Omental fat pad (tissue), 4 donors: ENCODE results near the gene PDIA2. TPM values are rescaled to one million over a fixed set of nuclear protein-coding genes. Genes with fewer than 3 reads are reported as not detected.

Experiments used
- ATAC-seq: fragments of 150-250 bp; one replicate; pipeline ENCODE4 v1.9.1; 2016; ENCODE audit warnings: mild to moderate bottlenecking, moderate library complexity; ENCODE audit not compliant: low FRiP score
- DNase-seq: peaks from one replicate; pipeline ENCODE4 v3.0.0-alpha.2; 2019; ENCODE audit warnings: low spot score
- CTCF ChIP-seq, 3 donors: fragments of 450-650 bp; IDR thresholded peaks; one replicate each; pipeline ENCODE4 v1.5.1; 2016 to 2017; ENCODE audit warnings: antibody characterized with exemption in 3 of 3, mild to moderate bottlenecking in 3 of 3, moderate library complexity in 2 of 3
- total RNA-seq, 4 donors: library from RNA; depleted of rRNA; stranded (reverse); fragments of >200 nt; gene quantifications; one replicate each; pipeline ENCODE4 v1.1.0, GENCODE V29; 2016

Gene PDIA2
- total RNA-seq, 4 donors from 2014 or later = 1.5 to 5.3 (median 2.7) TPM; not detected in 1

DNA sequence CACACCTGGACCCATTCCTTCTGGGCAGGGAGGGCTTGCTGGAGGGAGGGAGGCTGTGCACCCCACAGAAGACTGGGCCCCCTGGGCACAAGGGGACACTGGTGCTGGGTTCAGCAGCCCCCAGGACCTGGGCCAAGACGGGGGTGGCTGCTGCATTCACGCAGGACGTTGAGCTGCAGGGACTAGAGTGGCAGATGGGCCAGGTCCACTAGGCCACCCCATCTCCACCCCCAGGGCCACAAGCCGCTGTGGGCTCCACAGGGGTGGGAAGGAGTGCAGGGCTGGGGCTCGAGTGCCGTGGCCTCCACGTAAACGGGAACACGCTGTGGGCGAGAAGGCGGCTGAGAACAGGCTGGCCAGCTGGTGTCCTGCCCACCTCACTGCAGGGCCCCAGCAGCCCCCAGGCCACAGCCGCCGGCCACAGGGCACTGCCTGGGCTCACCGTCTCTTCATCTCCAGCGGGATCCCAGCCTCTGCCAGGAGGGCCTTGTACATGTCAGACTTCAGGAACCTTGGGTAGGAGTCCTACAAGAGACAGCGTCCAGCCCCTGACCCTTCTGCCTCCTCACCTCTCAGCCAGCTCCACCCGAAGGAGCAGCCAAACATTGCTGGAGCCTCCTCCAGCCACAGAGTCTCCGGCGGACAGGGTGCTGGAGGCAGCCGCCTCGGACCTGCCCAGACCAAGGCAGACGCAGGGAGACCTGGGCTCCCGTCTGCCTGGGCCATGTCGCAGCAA, 13.7 kb upstream of the PDIA2 start:
- ATAC-seq = no peak

DNA sequence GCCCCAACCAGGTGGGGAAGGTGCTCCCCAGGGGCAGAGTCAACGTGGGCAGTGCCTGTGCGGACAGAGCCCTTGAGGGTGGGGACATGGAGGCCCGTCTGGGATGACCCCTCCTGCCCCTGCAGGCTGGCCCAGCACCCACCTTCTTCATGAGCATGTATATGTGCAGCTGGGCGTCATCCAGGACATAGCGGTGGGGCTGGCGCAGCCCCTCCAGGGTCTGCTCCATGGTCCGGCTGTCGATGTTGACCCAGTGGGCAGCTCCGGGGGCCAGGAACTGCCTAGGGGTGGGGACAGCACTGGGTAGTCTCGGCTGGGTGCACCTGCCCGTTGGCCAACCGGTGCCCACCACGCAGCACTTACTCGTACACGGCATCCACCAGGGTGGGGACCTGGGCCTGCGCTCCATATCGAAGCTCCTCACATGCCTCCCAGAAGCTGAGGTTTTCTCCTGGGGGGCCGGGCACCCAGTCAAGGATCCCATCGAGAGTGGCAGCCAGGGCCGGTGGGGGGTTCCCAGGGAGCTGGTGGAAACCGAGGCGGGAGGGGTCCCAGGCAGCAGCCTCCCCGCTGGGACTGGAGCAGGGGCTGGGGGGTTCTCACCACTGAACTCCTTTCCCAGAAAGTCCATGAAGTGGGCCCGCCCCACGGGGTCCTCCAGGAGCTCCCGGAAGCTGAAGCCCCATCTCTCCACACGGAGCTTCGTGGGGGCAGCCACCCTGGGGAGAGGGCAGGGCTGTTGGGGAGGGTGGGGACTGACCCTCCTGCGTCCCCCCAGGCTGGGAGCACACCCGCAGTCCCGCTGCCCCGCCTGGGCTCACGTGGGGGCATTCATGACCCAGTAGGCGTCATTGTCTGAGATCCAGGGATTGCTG, 12.3 kb upstream of the PDIA2 start:
- no peak for TF ChIP-seq CTCF (IDR thresholded peaks at IDR 0.05)
- DNase-seq (no peak), ATAC-seq (no peak)

More for the DNA sequence above, 13.7 kb upstream of the PDIA2 start:
- TF ChIP-seq CTCF (IDR thresholded peaks at IDR 0.05) = no peak
- no peak for DNase-seq

DNA sequence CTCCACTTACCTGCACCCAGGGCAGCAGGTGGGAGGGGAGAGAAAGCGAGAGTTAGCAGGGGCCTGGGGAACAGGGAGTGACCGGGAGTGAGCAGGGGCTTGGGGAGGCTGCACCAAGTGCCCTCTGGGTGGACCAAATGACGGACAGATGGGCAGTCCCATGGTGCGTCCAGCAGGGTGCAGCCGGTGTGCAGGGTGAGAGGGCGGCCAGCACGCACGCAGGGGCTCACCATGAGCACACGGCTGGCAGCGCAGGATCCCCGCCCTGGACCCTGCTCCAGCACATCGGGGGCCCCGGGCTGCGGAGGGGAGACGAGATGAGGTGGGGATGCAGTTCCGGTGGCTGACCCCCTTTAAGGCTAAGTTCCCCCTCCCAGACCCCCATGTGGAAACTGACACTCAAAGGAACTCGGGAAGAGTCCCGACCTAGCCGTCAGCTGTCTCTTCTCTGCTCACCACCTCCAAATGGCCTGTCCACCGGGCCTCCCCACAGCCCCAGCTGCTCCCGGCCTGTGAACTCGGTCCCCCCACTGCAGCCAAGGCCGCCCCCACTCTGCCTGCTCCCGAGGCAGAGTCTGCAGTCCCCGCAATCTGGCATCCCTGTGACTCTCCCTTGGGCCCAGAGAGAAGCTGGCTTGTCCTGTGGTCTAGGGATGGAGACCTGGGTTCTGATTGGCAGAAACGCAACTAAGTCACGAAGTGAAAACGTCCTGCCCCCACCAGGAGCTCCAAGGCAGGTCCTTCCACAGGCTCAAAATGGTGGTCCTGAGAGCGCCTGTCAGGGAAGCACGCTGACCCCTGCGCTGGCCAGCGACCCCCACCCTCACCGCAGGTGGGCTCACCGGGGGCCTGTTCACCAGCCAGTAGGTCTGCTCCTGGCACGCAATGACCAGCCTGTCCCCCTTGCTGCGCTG, 10.1 kb upstream of the PDIA2 start:
- DNase-seq = no peak
- TF ChIP-seq CTCF (IDR thresholded peaks at IDR 0.05) = no peak
- ATAC-seq = no peak

DNA sequence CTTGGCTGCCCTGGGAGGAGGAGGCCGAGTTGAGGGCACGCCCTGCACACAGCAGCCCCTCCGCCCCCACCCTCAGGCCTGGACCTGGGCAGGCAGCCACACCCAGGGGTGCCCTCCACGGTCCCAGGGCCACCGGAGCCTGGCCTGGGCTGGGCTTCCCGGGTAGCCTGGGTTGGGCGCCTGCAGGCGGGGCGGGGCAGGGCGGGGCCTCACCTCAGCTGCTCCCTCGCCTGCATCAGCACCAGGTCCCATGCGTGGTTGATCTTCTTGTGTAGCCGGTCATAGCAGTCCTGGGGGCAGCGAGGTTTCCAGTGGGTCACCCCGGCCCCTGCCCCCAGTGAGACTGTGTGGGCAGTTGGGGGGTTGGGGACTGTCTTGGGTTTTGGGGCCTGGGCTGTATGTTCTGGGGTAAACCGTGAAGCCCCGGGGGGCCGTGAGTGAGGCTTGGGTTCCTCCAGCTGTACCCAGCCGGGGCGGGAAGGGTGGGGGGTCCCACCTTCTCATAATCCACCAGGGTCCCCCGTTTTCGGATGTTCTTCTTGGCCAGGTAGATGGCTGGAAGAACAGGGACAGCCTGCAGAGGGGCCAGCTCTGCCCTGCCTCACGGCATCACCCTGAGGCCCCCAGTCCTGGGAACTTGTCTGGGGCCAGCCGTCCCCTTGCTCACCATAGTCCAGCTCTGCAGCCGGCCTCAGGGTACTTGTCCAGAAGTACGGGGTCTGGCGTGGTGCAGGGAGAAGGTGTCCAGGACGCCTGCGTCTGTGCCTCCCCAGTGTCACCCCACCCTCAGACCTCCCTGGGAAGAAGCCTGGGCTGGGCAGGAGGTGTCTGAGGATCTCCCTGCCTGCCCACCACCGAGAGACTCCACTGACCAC, 9.2 kb upstream of the PDIA2 start:
- TF ChIP-seq CTCF (IDR thresholded peaks at IDR 0.05) = no peak
- ATAC-seq (peak; percentile 5), DNase-seq (no peak)

DNA sequence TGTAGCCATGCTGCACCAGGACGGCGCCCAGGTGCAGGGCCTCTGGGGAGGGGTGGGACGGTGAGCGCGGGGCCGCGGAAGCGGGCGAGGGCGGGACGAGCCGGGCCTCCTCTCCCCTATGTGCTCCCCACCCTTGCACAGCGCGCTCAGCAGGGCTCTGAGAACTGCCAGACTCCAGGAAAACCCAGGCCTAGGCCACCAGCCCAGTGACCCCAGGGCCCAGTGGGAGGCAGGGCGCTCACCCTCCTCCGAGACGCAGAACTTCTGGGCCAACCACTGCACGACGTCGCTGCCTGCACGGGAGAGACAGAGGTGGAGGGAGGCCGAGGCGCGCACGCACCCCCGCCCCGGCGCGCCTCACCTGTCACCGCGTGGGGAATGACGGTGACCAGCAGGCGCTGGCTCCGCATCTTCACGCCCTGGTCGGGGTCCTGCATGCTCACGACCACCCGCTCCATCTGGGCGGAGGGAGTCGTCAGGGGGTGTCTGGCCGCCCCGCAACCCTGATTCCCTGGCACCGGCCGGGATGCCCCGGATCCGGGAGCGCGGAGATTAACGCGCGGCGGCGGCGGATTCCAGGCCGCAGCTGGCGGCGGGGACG, 7.8 kb upstream of the PDIA2 start:
- no peak for TF ChIP-seq CTCF (IDR thresholded peaks at IDR 0.05)
- ATAC-seq = no peak

More for the DNA sequence above, 7.8 kb upstream of the PDIA2 start:
- no peak for DNase-seq
